Measurements from ENCODE around the gene RASAL1. TPM values are rescaled to one million over a fixed set of nuclear protein-coding genes. Genes with fewer than 3 reads are reported as not detected.

Gene RASAL1
- total RNA-seq, 1 donor from 2014 or later: 1.4 TPM

DNA sequence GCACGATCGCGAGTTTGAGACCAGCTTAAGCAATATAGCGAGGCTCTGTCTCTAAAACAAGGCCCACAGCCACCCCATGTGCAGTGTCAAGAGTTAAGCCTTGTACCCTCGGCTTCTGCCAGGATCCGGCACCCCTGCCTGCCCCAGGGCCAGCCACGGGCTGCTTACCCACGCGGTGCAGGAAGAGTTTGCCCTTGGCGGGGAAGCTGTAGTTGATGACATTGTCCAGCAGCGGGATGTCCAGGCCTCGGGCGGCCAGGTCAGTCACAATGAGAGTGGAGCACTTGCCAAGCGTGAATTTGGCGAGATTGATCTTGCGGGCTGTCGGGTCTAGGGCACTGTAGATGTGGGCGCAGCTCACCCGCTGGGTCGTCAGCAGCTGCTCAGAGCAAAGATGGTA lies 36.6 kb upstream of the RASAL1 start:
- H3K36me3 Mint-ChIP-seq: peaks cover 30% of the 10 kb centered on the region
- no peak overlapping the region for H2AFZ ChIP-seq (replicated peaks)
- H3K4me3 Mint-ChIP-seq: no peak overlapping the region
- H3F3A ChIP-seq (ENCODE audit: low read depth): peaks cover 6% of the 10 kb centered on the region
- no peaks in the 10 kb centered on the region for H3K79me2 ChIP-seq (ENCODE audit: low read depth)
- no peaks in the 10 kb centered on the region for H3K27me3 ChIP-seq
- H3K4me2 ChIP-seq: no peak overlapping the region
- no peak overlapping the region for H3K27ac Mint-ChIP-seq
- H3K9me3 Mint-ChIP-seq: no peaks in the 10 kb centered on the region
- no peak for DNase-seq (ENCODE audit: low spot score)
- no peaks in the 10 kb centered on the region for H3K4me1 ChIP-seq
- no peak overlapping the region for H3K4me3 ChIP-seq
- no peaks in the 10 kb centered on the region for H3K4me1 Mint-ChIP-seq
- no peak overlapping the region for H3K9ac ChIP-seq
- H3K9me3 ChIP-seq (ENCODE audit: low read depth): no peaks in the 10 kb centered on the region
- H3K27ac ChIP-seq: no peak overlapping the region
- H4K20me1 ChIP-seq (ENCODE audit: low read depth): peaks cover 7% of the 10 kb centered on the region
- TF ChIP-seq, protein P1, sequence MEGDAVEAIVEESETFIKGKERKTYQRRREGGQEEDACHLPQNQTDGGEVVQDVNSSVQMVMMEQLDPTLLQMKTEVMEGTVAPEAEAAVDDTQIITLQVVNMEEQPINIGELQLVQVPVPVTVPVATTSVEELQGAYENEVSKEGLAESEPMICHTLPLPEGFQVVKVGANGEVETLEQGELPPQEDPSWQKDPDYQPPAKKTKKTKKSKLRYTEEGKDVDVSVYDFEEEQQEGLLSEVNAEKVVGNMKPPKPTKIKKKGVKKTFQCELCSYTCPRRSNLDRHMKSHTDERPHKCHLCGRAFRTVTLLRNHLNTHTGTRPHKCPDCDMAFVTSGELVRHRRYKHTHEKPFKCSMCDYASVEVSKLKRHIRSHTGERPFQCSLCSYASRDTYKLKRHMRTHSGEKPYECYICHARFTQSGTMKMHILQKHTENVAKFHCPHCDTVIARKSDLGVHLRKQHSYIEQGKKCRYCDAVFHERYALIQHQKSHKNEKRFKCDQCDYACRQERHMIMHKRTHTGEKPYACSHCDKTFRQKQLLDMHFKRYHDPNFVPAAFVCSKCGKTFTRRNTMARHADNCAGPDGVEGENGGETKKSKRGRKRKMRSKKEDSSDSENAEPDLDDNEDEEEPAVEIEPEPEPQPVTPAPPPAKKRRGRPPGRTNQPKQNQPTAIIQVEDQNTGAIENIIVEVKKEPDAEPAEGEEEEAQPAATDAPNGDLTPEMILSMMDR (IDR thresholded peaks at IDR 0.05): no peak
- no peak for TF ChIP-seq EZH2phosphoT487 (IDR thresholded peaks at IDR 0.05)
- TF ChIP-seq EZH2 (IDR thresholded peaks at IDR 0.05): no peak
- peaks cover 2% of the 10 kb centered on the region for H3K36me3 ChIP-seq
- H3K27me3 Mint-ChIP-seq (ENCODE audit: insufficient read depth, low read depth): peaks cover 2% of the 10 kb centered on the region

DNA sequence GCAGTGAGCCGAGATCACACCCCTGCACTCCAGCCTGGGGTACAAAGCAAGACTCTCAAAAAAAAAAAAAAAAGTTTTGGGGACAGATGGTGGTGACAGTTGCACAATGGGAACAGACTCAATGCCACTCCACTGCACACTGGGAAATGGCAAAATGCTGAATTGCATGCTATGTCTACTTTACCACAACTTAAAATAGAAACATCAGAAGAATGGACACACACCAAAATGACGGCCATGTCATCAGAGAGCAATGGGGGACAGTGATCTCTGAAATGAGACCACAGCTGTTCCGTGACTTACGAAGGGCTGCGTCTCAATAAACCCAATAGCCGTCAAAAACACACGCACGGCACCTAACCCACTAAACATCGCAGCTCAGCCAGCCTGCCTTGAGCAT lies 36.0 kb upstream of the RASAL1 start:
- no peak overlapping the region for H3K4me2 ChIP-seq
- H3F3A ChIP-seq (ENCODE audit: low read depth): peaks cover 6% of the 10 kb centered on the region
- no peaks in the 10 kb centered on the region for H3K4me1 Mint-ChIP-seq
- no peak overlapping the region for H3K4me3 Mint-ChIP-seq
- H3K9me3 ChIP-seq (ENCODE audit: low read depth): no peaks in the 10 kb centered on the region
- H3K27me3 ChIP-seq: no peaks in the 10 kb centered on the region
- H3K79me2 ChIP-seq (ENCODE audit: low read depth): no peaks in the 10 kb centered on the region
- no peak overlapping the region for H3K4me3 ChIP-seq
- no peak overlapping the region for H3K9ac ChIP-seq
- no peak overlapping the region for H2AFZ ChIP-seq (replicated peaks)
- TF ChIP-seq EZH2 (IDR thresholded peaks at IDR 0.05) (no peak), EZH2phosphoT487 (IDR thresholded peaks at IDR 0.05) (no peak)
- TF ChIP-seq, protein P1 (IDR thresholded peaks at IDR 0.05): no peak
- no peaks in the 10 kb centered on the region for H3K9me3 Mint-ChIP-seq
- no peak overlapping the region for H3K27ac ChIP-seq
- no peaks in the 10 kb centered on the region for H3K4me1 ChIP-seq
- peaks cover 24% of the 10 kb centered on the region for H3K36me3 Mint-ChIP-seq
- DNase-seq (ENCODE audit: low spot score): no peak
- no peak overlapping the region for H3K27ac Mint-ChIP-seq
- H3K27me3 Mint-ChIP-seq (ENCODE audit: insufficient read depth, low read depth): peaks cover 2% of the 10 kb centered on the region
- peaks cover 2% of the 10 kb centered on the region for H3K36me3 ChIP-seq
- H4K20me1 ChIP-seq (ENCODE audit: low read depth): peaks cover 7% of the 10 kb centered on the region

DNA sequence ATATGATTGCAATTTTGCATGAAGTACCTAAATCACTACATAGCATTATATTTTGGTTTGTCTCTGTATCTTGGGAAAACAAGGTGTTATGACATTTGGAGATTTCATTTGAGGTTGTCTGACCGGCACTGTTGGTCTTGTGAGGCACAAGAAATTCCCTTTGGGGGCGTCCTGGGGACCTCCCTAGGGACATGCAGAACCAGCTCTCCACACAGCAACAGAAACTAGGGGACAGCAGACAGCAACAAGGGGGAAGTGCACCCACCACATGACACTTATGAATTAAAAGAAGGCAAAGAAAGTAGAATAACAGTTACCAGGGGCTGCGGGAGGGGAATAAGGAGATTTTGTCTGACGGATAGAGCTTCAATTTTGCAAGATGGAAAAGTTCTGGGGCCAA lies 35.4 kb upstream of the RASAL1 start:
- H3K4me1 Mint-ChIP-seq: peaks cover under 1% of the 10 kb centered on the region
- H3K4me3 Mint-ChIP-seq: no peak overlapping the region
- no peaks in the 10 kb centered on the region for H3K9me3 Mint-ChIP-seq
- no peak for TF ChIP-seq EZH2 (IDR thresholded peaks at IDR 0.05)
- TF ChIP-seq EZH2phosphoT487 (IDR thresholded peaks at IDR 0.05): no peak
- TF ChIP-seq, protein P1 (IDR thresholded peaks at IDR 0.05): no peak
- no peak overlapping the region for H2AFZ ChIP-seq (replicated peaks)
- H3K4me2 ChIP-seq: no peak overlapping the region
- H3K9ac ChIP-seq: no peak overlapping the region
- no peaks in the 10 kb centered on the region for H3K9me3 ChIP-seq (ENCODE audit: low read depth)
- no peaks in the 10 kb centered on the region for H3K79me2 ChIP-seq (ENCODE audit: low read depth)
- H3K27ac Mint-ChIP-seq: no peak overlapping the region
- H3K4me1 ChIP-seq: no peaks in the 10 kb centered on the region
- DNase-seq (ENCODE audit: low spot score): no peak
- H3K27me3 Mint-ChIP-seq (ENCODE audit: insufficient read depth, low read depth): peaks cover 2% of the 10 kb centered on the region
- H3K27ac ChIP-seq: no peak overlapping the region
- peaks cover 2% of the 10 kb centered on the region for H3K36me3 ChIP-seq
- H3K36me3 Mint-ChIP-seq: peaks cover 25% of the 10 kb centered on the region
- peaks cover 6% of the 10 kb centered on the region for H3F3A ChIP-seq (ENCODE audit: low read depth)
- peaks cover 7% of the 10 kb centered on the region for H4K20me1 ChIP-seq (ENCODE audit: low read depth)
- no peaks in the 10 kb centered on the region for H3K27me3 ChIP-seq
- no peak overlapping the region for H3K4me3 ChIP-seq
